Duodenal mucosa (tissue), 2 donors: ENCODE data around the gene ACOT13.
"Not testable (repeated sequence)": the region's sequence is repeated elsewhere in the genome, so short reads cannot be mapped to it uniquely, and the experiment has no call there.

Source experiments
- H3K27ac ChIP-seq: one replicate; pipeline ENCODE4 v1.7.0; 2013; ENCODE audit warnings: low read depth, low read length
- H3K27me3 ChIP-seq, 2 donors: one replicate each; pipeline ENCODE4 v1.7.0; 2013; ENCODE audit warnings: low read length in 2 of 2, control low read depth in 1 of 2; ENCODE audit not compliant: insufficient read depth in 2 of 2, control insufficient read depth in 1 of 2
- H3K36me3 ChIP-seq, 2 donors: one replicate each; pipeline ENCODE4 v1.7.0; 2013; ENCODE audit warnings: low read length in 2 of 2, control low read depth in 1 of 2; ENCODE audit not compliant: insufficient read depth in 2 of 2, control insufficient read depth in 1 of 2
- H3K4me1 ChIP-seq, 2 donors: one replicate each; pipeline ENCODE4 v1.7.0; 2013; ENCODE audit warnings: low read length in 2 of 2, control low read depth in 1 of 2; ENCODE audit not compliant: insufficient read depth in 2 of 2, control insufficient read depth in 1 of 2
- H3K4me3 ChIP-seq, 2 donors: one replicate each; pipeline ENCODE4 v1.7.0; 2013; ENCODE audit warnings: low read length in 2 of 2, low read depth in 1 of 2
- H3K9ac ChIP-seq, 2 donors: one replicate each; pipeline ENCODE4 v1.7.0; 2013; ENCODE audit warnings: low read length in 2 of 2, low read depth in 1 of 2
- H3K9me3 ChIP-seq, 2 donors: one replicate each; pipeline ENCODE4 v1.7.0; 2013; ENCODE audit warnings: low read length in 2 of 2, control low read depth in 1 of 2; ENCODE audit not compliant: control insufficient read depth in 1 of 2

ACOT13 gene

DNA sequence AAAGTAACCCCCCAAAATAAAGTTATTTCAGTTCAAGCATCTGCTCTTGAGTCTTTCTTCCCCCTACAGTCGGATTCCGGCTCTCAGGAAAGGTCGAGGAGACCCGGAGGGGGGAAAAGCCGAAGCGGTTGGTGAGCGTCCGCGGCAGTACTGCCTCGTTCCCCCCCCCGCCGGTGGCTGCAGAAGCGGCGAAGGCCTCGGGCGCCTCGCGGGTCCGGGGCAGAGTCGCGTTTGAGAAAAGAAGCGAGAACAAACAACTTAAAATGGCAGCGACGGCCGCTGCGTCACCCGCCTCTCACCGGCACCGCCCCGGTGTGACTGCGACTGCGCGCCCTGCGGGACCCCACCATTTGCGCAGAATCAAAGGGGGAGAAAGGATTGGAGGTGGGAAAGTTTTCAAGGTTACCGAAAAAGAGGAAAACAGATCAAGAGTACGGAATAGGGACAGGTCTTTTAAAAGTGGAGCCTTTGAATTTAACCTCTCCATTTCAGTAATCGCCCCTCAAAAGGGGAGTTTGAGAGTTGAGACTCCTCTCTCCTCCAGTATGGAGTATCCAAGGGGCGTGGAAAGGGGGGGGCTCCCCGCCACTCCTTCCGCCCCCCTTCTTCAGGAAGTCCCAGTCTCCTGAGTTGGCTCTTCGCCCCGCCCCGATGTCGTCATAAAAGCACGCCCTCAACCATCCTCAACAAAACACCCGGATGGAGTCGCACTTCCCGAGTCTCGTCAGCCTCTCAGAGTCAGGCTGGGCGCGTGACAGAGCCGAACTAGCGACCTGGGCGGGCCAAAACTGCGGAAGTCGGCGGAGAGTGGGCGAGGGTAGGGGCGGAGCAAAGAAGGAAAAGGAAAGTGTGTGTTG, 54.0 kb downstream of the ACOT13 start:
- H3K4me3 ChIP-seq, result peak overlapping the region; percentile 98
- H3K4me1 ChIP-seq, result peaks cover 21 to 32% of the 10 kb centered on the region in 2 donors
- H3K36me3 ChIP-seq, result peaks cover 0 to 6% of the 10 kb centered on the region in 2 donors
- no peaks in the 10 kb centered on the region for H3K9me3 ChIP-seq
- H3K27me3 ChIP-seq, result no peaks in the 10 kb centered on the region
- H3K27ac ChIP-seq, result peak overlapping the region; percentile 99
- H3K9ac ChIP-seq, result peak overlapping the region; percentile 100

GRCh38 chr6:24721461-24722215, 54.8 kb downstream of the ACOT13 start:
- Histone ChIP-seq H3K9me3 (no peaks in the 10 kb centered on the region), H3K36me3 (no peaks in the 10 kb centered on the region), H3K4me1 (peaks cover 13 to 24% of the 10 kb centered on the region in 2 donors), H3K27ac (peak overlapping the region; percentile 99), H3K27me3 (no peaks in the 10 kb centered on the region), H3K9ac (peak overlapping the region; percentile 88 to 97), H3K4me3 (peak overlapping the region; percentile 77 to 98)

DNA sequence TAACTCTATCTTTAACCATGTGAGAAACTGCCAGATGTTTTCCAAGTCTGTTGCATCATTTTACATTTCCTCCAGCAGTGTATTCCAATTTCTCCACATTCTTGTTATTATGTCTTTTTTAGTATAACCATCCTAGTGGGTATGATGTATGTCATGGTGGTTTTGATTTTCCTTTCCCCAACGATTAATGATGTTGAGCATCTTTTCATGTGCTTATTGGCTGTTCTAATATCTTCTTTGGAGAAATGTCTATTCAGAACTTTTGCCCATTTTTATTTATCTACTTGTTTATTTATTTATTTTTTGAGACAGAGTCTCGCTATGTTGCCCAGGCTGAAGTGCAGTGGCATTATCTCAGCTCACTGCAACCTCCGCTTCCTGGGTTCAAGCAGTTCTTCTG, 56.4 kb downstream of the ACOT13 start:
- no peak overlapping the region for H3K27ac ChIP-seq

DNA sequence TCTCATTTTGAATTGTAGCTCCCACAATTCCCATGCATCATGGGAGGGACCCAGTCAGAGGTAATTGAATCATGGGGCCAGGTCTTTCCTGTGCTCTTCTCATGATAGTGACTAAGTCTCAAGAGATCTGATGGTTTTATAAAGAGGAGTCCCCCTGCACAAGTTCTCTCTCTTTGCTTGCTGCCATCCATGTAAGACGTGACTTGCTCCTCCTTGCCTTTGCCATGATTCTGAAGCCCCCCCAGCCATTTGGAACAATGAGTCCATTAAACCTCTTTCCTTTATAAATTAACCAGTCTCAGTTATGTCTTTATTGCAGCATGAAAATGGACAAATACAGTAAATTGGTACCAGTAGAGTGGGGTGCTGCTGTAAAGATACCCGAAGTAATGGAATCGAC, 63.8 kb downstream of the ACOT13 start:
- not testable (repeated sequence) for H3K27ac ChIP-seq, H3K9ac ChIP-seq, H3K4me3 ChIP-seq, H3K27me3 ChIP-seq, H3K4me1 ChIP-seq, H3K36me3 ChIP-seq
- H3K9me3 ChIP-seq, result peaks cover 4 to 16% of the 10 kb centered on the region in 2 donors

More for the DNA sequence above, 56.4 kb downstream of the ACOT13 start:
- peaks cover 6 to 8% of the 10 kb centered on the region in 2 donors for H3K4me1 ChIP-seq
- H3K9ac ChIP-seq, result no peak overlapping the region
- H3K36me3 ChIP-seq, result no peaks in the 10 kb centered on the region
- no peaks in the 10 kb centered on the region for H3K9me3 ChIP-seq
- no peaks in the 10 kb centered on the region for H3K27me3 ChIP-seq
- no peak overlapping the region for H3K4me3 ChIP-seq

DNA sequence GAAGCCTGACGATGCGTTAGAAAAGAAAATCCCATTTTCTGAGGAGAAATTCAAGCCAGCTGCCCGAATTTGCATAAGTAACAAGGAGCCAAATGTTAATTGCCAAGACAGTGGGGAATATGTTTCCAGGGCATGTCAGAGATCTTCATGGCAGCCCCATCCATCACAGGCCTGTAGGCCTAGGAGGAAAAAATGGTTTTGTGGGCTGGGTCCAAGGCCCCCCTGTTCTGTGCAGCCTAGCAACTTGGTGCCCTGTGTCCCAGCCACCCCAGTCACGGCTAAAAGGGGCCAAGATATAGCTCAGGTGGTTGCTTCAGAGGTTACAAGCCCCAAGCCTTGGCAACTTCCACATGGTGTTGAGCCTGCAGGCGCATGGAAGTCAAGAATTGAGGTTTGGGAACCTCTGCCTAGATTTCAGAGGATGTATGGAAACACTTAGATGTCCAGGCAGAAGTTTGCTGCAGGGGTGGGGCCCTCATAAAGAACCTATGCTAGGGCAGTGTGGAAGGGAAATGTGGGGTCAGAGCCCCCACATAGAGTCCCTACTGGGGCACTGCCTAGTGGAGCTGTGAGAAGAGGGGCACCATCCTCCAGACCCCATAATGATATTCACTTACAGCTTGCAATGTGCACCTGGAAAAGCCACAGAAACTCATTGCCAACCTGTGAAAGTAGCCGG, 64.7 kb downstream of the ACOT13 start:
- peaks cover 4 to 16% of the 10 kb centered on the region in 2 donors for H3K9me3 ChIP-seq
- not testable (repeated sequence) for H3K27me3 ChIP-seq, H3K4me3 ChIP-seq, H3K4me1 ChIP-seq, H3K36me3 ChIP-seq, H3K27ac ChIP-seq, H3K9ac ChIP-seq

DNA sequence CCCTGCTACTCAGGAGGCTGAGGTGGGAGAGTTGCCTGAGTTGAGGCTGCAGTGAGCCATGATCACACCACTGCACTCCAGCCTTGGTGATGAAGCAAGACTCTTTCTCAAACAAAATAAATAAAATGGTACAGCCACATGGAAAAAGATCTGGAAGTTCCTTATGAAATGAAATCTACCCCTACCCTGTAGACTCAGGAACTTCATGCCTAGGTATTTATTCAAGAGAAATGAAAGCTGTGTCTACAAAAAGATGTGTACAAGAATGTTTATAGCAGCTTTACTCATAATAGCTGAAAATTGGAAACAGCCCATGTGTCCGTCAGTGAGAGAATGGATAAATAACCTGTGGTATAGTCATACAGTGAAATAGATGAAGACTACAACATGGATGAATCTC, 67.3 kb downstream of the ACOT13 start:
- Histone ChIP-seq H3K9ac (no peak overlapping the region), H3K4me3 (no peak overlapping the region), H3K36me3 (no peaks in the 10 kb centered on the region), H3K4me1 (peaks cover 0 to 8% of the 10 kb centered on the region in 2 donors), H3K9me3 (peaks cover 4 to 16% of the 10 kb centered on the region in 2 donors), H3K27ac (no peak overlapping the region), H3K27me3 (no peaks in the 10 kb centered on the region)

DNA sequence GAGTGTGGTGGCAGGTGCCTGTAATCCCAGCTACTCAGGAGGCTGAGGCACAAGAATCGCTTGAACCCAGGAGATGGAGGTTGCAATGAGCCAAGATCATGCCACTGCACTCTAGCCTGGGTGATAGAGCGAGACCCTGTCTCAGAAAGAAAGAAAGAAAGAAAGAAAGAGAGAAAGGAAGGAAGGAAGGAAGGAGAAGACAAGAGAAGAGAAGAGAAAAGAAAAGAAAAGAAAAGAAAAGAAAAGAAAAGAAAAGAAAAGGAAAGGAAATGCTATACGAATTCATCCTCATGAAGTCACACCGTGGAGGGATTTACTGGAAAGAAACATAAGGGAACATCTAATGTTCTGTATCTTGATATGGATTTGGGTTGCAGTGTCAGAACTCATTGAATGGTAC, 67.8 kb downstream of the ACOT13 start:
- H3K9ac ChIP-seq, H3K36me3 ChIP-seq, H3K27ac ChIP-seq, H3K27me3 ChIP-seq, H3K4me1 ChIP-seq, H3K4me3 ChIP-seq: not testable (repeated sequence)
- peaks cover 4 to 16% of the 10 kb centered on the region in 2 donors for H3K9me3 ChIP-seq

DNA sequence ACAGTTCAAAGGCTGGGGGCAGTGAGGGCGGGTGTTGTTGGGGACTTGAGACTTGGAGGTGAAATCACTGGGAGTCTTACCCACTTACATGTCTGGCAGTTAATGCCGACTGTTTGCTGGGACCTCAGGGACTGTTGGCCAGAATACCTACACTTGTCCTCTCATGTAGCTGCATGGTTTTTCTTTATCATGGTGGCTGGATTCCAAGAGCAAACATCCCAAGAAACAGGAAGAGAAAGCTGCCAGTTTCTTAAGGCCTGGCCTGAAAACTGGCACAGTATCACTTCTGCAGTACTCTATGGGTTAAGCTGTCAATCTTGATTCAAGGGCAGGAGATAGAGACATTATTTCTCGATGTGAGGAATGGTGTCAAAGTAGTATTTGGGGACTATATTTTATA, 71.9 kb downstream of the ACOT13 start:
- H3K9ac ChIP-seq, result no peak overlapping the region

GRCh38 chr6:24740861-24741260, 74.0 kb downstream of the ACOT13 start:
- H3K4me1 ChIP-seq, result peaks cover 3 to 15% of the 10 kb centered on the region in 2 donors
- H3K27me3 ChIP-seq, result no peaks in the 10 kb centered on the region
- no peak overlapping the region for H3K4me3 ChIP-seq
- no peaks in the 10 kb centered on the region for H3K36me3 ChIP-seq
- H3K27ac ChIP-seq, result no peak overlapping the region
- H3K9me3 ChIP-seq, result no peaks in the 10 kb centered on the region
- no peak overlapping the region for H3K9ac ChIP-seq

More for the DNA sequence above, 71.9 kb downstream of the ACOT13 start:
- Histone ChIP-seq H3K27me3 (no peaks in the 10 kb centered on the region), H3K4me1 (peaks cover 3 to 19% of the 10 kb centered on the region in 2 donors), H3K27ac (no peak overlapping the region), H3K36me3 (no peaks in the 10 kb centered on the region), H3K9me3 (no peaks in the 10 kb centered on the region), H3K4me3 (no peak overlapping the region)
